ENCODE results near the gene KHDRBS2.

Gene KHDRBS2

DNA sequence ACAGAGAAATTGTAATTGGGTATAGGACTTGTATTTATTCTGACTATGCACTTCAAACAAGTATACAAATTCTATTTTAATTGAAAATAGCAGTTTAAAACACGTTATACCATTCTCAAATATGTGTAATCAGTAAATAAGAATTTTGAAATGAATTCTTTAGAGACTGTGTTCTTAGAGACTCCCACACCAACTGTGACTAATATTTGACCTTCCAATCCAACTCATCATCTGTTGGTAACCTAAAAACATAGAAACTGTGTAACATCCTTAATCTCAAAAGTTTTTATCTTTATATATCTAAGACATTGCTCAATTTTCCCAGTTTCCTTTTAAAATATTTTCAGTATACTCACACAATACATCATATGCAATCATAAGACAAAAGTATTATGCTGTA lies 83.9 kb downstream of the KHDRBS2 start:
- no peak overlapping the region for H3K4me3 ChIP-seq (replicated peaks; ENCODE audit: low read depth, low read length)
- no peak for DNase-seq (ENCODE audit: extremely low read depth, low read depth)

DNA sequence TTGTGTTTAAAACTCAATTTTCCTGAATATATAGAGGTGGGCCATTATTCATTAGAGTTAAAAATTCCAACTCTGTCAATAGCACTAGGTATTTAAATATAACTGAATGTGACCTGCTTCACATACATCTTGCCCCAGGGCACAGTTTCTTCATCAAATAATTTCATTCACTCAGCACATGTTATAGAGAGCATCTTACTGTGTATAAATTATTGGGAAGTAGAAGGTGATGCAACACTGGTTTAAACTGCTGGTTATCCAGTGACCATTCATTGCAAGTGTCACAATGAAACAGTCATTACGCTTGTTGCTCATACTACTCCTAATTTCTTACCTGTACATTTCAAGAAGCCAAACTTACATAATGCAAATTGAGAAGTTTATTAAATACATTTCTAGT lies 93.4 kb downstream of the KHDRBS2 start:
- TF ChIP-seq CTCF (IDR thresholded peaks at IDR 0.05; ENCODE audit: low read depth, low read length, missing control alignments) = no peak

More for the DNA sequence above, 83.9 kb downstream of the KHDRBS2 start:
- TF ChIP-seq CTCF (IDR thresholded peaks at IDR 0.05; ENCODE audit: low read depth, low read length, missing control alignments) = no peak

DNA sequence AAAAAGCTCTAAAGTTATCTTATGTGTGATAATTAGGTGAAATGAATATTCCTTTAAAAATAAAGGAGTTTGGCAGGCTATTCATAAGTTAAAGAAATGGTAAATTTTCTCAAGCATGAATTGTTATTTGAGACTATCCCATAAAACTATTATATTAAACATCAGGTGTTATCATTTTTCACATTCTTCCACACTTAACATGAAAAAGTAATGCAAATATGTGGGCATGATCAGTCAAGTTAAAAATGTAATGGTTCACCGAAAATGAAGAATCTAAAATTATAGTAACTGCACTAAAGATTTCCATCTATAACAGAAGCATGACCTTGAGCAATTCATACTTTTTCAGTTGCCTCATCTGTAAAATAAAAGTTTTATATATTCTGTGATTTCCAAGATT lies 110.8 kb downstream of the KHDRBS2 start:
- H3K4me3 ChIP-seq (replicated peaks; ENCODE audit: low read depth, low read length) = no peak overlapping the region
- no peak for DNase-seq (ENCODE audit: extremely low read depth, low read depth)
- TF ChIP-seq CTCF (IDR thresholded peaks at IDR 0.05; ENCODE audit: low read depth, low read length, missing control alignments) = no peak

More for the DNA sequence above, 93.4 kb downstream of the KHDRBS2 start:
- H3K4me3 ChIP-seq (replicated peaks; ENCODE audit: low read depth, low read length) = no peak overlapping the region
- DNase-seq (ENCODE audit: extremely low read depth, low read depth) = no peak

GRCh38 chr6:62174548-62174947 lies 111.5 kb downstream of the KHDRBS2 start:
- no peak for DNase-seq (ENCODE audit: extremely low read depth, low read depth)
- TF ChIP-seq CTCF (IDR thresholded peaks at IDR 0.05; ENCODE audit: low read depth, low read length, missing control alignments) = no peak
- no peak overlapping the region for H3K4me3 ChIP-seq (replicated peaks; ENCODE audit: low read depth, low read length)

DNA sequence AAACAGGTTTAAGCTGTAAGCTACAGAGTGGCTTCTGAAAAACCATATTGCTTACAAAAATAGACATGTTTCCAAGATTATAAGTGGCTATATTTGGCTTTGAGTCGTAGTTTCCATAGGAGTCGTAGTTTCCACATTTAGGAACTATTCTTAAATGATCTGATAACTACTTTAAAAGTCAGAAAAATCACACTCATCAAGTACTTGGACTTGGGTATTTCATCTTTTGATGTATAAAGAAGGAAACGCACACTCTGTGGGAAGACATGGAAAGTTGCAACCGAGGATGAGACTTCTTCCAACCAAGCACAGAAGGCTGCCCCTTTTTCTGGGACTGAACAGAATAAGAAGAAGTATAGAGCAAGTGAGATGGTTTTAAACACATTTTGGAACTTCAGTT lies 118.3 kb downstream of the KHDRBS2 start:
- H3K4me3 ChIP-seq (replicated peaks; ENCODE audit: low read depth, low read length) = no peak overlapping the region
- no peak for DNase-seq (ENCODE audit: extremely low read depth, low read depth)
- no peak for TF ChIP-seq CTCF (IDR thresholded peaks at IDR 0.05; ENCODE audit: low read depth, low read length, missing control alignments)

DNA sequence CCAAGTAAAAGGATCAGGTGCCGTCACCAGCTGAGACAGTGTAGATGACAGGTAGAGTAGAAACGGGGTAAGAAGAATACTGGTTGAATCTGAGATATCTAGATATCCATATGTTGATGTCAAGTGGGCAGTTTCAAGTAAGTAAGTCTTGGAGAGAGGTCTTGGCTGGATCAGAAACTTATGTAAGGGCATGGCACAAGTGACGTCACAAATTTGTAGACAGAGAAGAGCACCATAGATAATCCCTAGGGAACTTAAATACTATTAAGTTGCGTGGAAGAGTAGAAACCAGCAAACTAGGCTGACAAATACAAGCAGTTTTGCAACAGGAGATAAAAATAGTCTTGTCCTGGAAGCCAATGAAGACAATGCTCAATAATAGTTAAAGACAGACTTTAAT lies 123.2 kb downstream of the KHDRBS2 start:
- H3K4me3 ChIP-seq (replicated peaks; ENCODE audit: low read depth, low read length) = no peak overlapping the region
- TF ChIP-seq CTCF (IDR thresholded peaks at IDR 0.05; ENCODE audit: low read depth, low read length, missing control alignments) = no peak
- DNase-seq (ENCODE audit: extremely low read depth, low read depth) = no peak

DNA sequence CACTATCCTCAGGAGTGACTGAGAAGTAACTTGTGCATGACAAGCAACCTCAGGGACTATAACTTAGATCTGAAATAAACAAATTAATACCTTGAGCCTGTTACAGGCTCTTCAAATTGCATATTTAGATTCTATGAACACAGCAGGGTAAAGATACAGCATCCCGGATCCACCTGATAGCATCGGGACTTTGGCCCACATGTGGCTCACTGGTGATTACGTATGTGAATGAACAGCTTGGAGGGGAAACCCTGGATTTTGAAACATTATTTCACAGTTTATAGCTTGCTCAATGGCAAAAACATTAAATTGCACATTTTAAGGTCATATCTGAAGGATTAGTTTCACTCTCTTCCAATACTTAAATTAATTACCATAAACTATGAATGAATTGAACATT lies 133.2 kb downstream of the KHDRBS2 start:
- no peak for TF ChIP-seq CTCF (IDR thresholded peaks at IDR 0.05; ENCODE audit: low read depth, low read length, missing control alignments)
- no peak for DNase-seq (ENCODE audit: extremely low read depth, low read depth)
- no peak overlapping the region for H3K4me3 ChIP-seq (replicated peaks; ENCODE audit: low read depth, low read length)

All from HFF-Myc (cell line).